Fibroblast of lung (primary cell): Measurements from ENCODE around the gene FAS.

Source experiments
- EZH2 ChIP-seq: IDR thresholded peaks from 2 replicates; pipeline ENCODE4 v1.5.1; 2012; ENCODE audit warnings: low read length, control low read depth, mild to moderate bottlenecking; ENCODE audit errors: missing control alignments
- TF ChIP-seq, protein P1 (sequence below), 2 donors: IDR thresholded peaks in 1 of 2; conservative IDR thresholded peaks in 1 of 2; 1 replicate in 1 of 2; 2 replicates in 1 of 2; pipeline ENCODE4 v1.5.1; 2011 to 2012; ENCODE audit warnings: low read length in 2 of 2, control low read depth in 1 of 2, inconsistent platforms in 1 of 2, low read depth in 1 of 2, mild to moderate bottlenecking in 1 of 2

- TF ChIP-seq, protein P1, sequence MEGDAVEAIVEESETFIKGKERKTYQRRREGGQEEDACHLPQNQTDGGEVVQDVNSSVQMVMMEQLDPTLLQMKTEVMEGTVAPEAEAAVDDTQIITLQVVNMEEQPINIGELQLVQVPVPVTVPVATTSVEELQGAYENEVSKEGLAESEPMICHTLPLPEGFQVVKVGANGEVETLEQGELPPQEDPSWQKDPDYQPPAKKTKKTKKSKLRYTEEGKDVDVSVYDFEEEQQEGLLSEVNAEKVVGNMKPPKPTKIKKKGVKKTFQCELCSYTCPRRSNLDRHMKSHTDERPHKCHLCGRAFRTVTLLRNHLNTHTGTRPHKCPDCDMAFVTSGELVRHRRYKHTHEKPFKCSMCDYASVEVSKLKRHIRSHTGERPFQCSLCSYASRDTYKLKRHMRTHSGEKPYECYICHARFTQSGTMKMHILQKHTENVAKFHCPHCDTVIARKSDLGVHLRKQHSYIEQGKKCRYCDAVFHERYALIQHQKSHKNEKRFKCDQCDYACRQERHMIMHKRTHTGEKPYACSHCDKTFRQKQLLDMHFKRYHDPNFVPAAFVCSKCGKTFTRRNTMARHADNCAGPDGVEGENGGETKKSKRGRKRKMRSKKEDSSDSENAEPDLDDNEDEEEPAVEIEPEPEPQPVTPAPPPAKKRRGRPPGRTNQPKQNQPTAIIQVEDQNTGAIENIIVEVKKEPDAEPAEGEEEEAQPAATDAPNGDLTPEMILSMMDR (conservative IDR thresholded peaks at IDR 0.05 in 1 of 2, IDR thresholded peaks at IDR 0.05 in 1 of 2; ENCODE audit: low read depth in 1 of 2, low read length in 2 of 2), result no peak
- no peak for TF ChIP-seq EZH2
Measured at GRCh38 chr10:88949912-88950837, 40.4 kb upstream of the FAS start.
